HuH-7.5 (cell line): Measurements from ENCODE around the gene CCDC14.
"Not testable (repeated sequence)": the region's sequence is repeated elsewhere in the genome, so short reads cannot be mapped to it uniquely, and the experiment has no call there.

Experiments
- DNase-seq: peaks from one replicate; pipeline ENCODE4 v3.0.0; 2011; ENCODE audit warnings: low spot score

Gene CCDC14, protein sequence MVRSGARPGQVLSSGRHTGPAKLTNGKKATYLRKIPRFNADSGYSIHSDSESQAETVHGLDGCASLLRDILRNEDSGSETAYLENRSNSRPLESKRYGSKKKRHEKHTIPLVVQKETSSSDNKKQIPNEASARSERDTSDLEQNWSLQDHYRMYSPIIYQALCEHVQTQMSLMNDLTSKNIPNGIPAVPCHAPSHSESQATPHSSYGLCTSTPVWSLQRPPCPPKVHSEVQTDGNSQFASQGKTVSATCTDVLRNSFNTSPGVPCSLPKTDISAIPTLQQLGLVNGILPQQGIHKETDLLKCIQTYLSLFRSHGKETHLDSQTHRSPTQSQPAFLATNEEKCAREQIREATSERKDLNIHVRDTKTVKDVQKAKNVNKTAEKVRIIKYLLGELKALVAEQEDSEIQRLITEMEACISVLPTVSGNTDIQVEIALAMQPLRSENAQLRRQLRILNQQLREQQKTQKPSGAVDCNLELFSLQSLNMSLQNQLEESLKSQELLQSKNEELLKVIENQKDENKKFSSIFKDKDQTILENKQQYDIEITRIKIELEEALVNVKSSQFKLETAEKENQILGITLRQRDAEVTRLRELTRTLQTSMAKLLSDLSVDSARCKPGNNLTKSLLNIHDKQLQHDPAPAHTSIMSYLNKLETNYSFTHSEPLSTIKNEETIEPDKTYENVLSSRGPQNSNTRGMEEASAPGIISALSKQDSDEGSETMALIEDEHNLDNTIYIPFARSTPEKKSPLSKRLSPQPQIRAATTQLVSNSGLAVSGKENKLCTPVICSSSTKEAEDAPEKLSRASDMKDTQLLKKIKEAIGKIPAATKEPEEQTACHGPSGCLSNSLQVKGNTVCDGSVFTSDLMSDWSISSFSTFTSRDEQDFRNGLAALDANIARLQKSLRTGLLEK

DNA sequence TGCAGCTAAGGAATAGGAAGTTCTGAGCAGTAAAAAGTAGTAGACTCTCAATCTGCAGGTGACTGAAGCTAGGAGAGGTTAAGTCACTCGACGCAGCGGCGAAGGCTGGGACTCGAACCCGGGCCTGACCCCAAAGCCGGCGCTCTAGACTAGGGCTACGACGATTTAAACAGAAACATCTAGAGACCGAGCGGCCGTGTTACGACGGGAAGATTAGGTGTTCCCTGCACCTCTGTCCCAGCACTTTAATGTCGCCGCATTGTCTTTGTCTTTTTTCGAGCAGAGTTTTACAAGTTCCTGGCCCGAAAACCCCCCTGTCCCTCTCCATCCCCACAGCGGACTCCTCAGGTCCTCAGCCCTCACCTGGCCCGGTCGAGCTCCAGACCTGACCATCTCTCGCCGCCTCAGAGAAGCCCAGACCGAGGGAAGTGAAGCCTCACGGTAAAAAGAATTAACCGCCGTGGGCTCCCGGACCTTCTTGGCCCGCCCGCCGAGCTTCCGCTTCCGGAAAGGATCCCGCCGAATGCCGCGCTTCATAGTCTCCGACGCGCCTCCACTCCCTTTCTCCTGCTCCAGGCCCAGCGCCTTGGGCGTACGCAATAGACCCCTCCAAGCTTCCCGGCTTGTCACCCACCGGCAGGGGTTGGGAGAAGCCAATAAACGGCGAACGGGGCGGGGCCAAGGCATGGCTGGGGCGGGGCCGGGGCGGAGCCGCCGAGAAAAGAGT lies at the start of gene CCDC14:
Gene CCDC14, minus strand, starts transcription at position 449 of the 727 bp plus-strand sequence. Its CDS starts 56 bp downstream, at position 393.
- DNase-seq = peak; percentile 70

DNA sequence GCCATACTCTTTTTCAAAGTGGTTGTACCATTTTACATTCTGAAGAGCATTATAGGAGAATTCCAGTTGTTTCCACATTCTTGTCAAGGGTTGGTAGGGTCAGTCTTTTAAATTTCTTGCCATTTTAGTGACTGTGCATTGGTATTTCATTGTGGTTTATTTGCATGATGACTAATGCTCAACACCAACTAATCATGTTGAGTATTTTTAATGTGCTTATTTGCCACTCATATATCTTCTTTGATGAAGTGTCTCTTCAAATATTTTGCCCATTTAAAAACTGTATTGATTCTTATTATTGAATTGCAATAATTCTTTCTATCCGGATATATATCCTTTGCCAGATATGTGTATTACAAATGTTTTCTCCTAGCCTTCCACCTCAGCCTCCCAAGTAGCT lies 47.3 kb upstream of the CCDC14 start:
- DNase-seq = not testable (repeated sequence)

DNA sequence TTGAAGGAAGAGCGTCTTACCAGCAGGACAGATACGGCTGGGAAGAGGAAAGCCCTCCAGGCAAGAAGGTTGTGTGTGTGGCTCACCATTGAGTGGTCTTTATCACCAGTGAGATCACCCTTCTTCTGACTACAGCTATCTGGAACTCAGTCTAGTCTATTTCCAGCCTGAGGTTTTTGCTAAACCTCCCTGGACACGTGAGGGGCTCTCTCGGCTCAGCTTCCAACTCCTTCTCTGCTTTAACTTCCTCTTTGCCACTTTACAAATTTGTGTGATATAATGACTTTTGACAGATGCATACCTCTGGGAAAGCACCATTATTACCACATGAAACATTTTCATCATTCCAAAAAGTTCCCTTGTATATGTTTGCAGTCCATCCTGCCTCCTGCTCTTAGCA lies 46.2 kb upstream of the CCDC14 start:
- DNase-seq = no peak

DNA sequence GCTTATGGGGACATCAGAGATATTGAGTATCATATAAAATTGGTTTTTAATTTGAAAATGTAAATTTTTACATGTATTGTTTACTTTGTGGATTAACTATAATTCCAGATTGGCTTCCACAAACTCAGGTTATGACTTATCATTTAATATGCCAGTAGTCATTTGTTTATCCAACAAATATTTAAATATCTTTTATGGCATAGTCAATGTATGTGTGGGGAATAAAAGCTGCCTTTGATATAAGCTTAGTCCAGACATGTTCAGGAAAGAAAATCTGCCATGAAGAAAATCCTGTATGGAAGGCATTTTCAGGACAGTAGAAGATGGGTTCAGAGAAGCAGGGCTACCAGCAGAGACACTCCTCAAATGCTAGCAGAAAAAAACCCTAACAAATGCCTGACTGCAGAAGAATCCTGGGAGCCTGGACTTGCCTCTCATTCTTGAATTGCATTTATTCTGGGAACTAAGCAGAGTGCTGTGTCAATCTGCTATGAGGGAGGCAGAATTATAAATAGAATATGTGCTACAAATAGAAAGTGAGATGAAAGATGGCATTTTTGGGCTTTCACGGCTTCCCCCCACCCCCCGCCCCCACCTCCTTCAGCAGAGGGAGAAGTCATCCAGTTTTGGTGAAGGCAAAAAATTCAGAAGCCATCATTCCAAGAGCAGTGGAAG lies 41.5 kb upstream of the CCDC14 start:
- DNase-seq = not testable (repeated sequence)

DNA sequence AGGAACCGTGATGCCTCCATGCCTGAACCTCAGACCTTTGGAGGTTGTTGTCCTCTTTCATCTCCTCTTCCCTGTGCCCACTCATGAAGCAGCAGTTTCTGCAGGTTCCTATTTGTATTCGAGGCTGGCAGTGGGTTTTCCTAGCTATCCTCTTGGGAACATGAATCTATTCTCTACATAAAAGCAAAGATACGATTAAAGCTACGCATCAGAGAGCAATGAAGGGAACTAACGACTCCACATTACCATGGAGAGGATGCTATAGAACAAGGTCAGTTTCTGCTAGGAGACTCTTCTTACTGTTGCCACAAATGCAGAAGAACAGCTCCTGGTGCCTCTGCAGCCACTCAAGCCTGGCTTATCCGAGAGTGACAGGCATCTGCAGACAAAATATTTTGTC lies 40.3 kb upstream of the CCDC14 start:
- DNase-seq = not testable (repeated sequence)

DNA sequence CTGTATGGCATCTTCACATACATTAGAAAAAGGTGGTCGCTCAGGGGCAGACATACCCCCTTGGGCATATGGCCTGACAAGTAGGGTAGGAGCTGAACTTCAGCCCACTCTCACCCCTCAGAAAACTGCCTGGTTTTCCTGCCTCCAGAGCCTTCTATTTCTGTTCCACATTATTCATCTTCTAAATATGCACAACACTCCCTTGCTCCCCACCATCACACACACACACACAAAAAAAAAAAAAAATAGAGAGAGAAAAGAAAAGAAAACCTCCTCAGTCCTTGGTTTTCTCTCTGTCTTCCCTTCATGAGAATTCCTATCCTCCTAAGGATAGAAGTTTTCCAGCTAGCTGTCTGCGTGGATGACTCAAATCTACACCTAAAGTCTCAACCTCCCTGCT lies 36.5 kb upstream of the CCDC14 start:
- no peak for DNase-seq

DNA sequence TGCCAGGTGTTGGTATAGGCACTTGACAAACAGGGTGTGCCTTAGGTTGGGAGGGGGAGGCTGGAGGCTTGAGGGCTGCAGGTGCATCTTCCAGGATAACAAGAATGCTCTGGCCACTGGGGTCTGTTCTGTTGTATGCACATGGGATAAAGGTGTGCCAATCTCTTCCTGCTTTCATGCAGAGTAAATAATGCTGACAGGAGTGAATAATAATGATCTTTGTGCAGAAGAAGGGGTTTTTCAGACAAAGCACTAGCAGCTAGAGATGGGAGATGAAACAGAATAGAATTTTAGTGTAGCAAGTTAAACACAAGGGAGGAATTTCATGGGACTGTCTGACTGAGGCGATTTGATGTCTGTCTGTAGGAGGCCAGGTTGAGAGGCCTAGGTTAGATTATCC lies 32.8 kb upstream of the CCDC14 start:
- no peak for DNase-seq

DNA sequence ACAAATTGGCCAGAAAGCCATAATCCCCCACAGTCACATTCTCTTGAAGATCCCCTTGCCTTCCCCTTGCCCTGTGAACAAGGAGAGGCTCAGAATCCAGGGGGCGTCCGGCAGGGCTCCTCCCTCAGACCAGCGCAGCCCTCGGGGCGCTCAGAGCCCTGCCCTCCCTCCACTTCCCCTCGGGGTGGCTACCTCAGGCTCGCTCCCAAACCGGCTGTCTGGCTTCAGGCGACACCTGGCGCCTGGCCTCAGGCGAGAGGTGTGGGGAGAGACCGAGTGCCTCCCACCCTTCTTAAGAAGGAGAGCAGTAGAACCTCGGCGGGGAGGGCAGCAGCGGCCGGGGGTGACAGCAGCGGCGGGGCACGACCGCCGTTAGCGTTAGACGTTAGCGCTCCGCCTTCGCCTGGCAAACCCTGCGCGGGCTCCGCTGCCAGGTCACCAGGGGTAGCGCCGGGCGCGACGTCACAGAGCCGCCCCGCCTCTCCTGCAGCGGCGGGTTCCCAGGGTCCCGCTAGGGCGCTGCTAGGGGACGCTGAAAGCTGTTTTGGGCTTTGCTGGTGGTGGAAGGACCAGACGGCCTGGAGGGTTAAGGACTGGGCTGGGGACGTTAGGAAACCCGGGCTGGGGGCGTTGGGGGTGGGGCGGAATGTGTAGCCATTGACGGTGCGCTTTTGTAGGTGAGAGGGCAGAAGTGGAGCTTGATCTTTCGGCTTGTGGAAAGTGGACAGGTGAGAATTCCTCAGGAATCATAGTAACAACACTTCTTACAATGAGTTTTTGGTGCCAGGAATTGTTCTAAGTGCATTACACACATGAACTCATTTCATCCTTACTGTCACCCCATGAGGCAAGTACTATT lies 30.9 kb upstream of the CCDC14 start, which contains the start of gene ROPN1:
Gene ROPN1, minus strand, starts transcription at position 395 of the 859 bp plus-strand sequence. CDS start 11,643 bp downstream, outside the sequence.
- DNase-seq = not testable (repeated sequence)

DNA sequence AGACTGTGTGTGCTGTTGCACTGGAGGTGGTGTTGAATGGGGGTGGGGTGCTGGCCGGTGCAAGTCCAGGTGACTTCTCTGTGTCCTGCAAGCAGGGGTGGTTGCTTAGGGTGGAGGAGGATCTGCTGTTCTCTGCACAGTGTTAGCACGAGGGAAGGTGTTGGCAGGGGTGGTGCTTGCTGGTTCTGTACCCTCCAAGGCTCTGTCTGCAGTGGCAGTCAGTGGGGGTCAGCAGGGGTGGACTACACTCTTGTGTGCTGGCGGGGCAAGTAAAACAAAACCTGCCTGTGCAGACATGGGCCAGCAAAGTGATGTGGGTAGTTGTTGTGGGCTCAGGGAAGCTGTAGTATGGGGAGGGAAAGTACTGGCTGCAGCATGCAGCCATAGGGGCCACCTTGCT lies 25.4 kb upstream of the CCDC14 start:
- no peak for DNase-seq

DNA sequence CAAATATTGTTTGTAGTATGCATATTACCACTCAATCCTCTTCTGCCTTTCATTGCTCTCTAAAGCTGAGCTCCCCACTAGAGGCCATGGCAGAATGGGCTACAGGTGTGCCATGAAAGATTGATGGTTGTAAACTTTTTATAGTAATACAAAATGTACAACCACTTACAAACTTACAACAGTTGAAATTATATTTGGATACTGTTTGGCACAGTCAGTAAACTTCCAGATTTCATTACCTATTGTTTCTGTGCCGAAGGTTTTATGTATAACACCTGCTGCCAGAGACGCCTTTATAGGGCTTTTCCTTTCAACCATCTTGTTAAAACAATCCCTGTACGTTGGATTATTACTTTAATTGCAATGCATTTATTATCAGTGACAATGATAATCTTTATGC lies 23.9 kb upstream of the CCDC14 start:
- no peak for DNase-seq

DNA sequence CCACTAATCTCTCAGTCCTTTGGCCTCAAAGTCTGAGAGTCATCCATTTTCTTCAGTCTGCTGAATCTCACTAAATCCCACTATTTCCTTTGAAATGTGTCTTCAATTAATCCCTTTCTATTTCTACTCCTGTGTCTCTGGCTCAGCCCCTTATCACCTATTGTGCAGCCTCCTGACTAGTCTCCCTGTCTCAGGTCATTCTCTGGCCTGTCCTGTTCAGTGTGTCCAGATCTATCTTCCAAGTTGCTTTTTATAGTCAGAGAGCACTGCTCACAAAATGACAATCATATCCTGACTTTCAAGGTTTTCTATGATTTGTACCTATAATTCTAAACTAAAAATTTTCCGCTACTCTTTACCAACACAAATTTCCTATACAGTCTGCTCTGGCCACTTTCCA lies 23.3 kb upstream of the CCDC14 start:
- no peak for DNase-seq

DNA sequence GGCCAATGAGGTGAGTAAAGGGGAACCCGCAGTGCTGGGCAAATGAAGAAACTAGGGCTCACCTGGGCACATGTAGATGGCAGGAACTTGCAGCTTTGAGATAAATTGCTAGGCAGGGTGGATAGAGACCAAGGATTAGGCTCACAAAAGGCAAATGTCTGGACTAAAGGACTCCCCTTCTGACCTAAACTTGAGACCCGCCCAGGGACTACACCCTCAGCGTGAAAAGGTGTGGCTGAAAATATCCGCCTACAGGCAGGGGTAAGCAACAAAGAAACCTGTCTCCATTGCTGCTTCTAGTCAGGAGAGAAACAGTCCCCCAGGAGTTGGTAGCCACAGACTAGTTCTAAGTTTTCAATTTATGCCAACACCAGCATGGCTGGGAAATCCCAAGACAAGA lies 20.3 kb upstream of the CCDC14 start:
- DNase-seq = not testable (repeated sequence)

DNA sequence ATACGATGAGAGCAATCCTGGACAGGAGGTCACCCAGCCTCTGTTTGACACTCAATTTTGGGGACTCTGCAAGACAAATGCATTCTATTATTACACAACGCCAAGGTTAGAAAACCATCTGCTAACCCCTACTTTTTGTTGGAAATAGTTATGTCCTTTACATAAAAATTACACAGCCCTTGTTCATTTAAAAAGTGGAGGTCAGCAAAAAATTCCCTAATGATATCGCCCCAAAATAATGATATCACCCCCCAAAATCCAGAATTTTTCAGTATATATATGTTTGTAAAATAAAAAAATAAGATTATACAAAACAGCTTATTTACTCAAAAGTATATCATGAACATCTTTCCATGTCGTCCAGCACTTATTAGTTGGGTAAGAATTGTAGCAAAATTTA lies 19.5 kb upstream of the CCDC14 start:
- DNase-seq = no peak

DNA sequence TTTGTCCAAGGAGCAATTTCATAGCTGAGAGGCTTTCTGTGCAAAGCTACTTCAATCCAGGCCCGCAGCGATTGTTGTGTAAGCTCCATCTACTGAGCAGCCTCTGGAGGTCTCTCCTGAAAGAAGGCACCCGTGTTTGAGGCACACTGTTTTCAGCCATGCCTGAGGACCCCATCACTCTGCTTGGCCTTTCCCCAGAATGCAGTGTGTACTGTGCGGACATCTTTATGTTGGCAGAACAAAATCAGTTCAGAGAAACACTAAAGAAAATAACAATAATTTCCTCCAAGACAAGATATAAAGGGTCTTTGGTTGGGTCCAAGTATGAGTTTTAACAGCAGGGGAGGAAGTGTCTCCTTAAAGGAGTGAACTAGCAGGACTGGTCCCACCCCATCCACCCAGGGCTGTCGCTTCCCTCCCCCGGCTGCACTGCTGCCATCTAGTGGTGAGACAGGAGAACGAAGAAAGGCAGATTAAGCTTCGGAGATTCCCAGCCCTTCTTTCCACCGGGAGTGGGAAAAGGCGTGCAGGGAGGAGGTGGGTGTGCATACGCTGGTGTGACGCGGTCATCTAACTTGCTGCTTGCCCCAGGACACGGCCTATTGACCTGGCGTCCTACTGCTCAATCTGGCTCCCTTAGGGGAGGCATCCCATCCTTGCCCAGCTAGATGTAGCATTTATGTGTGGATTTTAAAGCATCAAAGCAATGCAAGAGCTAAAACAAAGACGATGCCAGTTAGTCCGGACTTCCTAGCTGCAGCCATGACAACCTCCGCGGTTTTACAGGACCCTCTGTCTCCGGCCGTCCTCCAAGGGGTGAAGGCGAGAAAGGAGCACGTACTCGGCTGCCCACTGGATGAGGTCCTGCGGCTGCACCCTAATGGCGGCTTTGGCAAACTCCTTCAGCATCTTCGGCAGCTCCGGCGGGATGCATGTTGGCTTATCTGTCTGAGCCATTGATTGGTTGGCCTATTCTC lies 18.8 kb upstream of the CCDC14 start:
- not testable (repeated sequence) for DNase-seq

DNA sequence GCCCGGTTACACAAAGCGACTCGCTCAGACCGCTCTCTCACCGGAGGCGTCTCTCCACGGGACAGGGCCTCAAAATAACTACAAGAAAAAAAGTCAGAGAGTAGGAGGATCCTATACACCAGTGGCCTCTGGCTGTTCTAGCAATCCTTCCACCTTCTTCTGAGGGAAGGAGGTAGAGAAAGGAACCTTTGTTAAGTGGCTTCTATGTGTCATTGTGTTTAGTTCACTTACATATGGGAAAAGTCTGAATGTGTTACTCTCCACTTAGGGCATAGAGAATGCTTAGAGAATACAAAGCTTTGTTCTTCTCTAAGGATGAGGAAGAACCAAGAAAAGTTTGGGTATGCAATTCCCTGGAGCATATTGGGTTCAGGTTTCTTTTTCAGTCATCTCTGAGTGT lies 15.9 kb upstream of the CCDC14 start:
- not testable (repeated sequence) for DNase-seq

DNA sequence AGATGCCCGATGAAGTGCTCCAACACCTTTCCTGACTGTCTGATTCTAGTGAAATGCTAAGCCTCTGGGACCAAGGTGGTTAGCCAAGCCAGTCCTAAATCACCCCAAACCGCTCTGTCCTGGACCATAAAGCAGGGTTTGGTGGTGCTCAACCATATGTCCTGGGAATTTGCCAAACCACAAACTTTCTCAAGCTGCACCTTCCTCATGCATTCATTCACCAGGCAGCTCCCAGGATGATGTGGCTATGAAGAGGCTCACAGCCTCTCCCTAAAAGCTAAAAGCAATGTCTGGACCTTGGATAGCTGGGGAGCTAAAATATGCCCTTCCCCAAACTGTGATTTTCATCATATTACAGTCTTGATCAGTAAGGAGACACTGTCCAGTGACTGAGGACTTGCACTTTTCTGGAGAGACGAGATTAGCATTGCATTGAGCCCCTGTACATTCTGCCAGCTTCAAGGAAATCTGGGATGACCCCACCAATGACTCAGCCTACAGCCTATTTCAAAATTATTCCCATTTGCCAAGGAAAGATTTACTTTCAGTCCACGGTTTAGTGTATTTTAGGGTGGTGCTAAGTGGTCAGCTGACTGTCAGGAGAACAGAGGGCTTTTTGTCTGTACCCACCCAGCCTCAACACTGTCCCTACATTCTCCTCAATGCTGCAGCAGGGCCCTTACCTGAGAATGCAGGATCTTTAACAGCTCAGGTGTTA lies 15.3 kb upstream of the CCDC14 start:
- DNase-seq = not testable (repeated sequence)

DNA sequence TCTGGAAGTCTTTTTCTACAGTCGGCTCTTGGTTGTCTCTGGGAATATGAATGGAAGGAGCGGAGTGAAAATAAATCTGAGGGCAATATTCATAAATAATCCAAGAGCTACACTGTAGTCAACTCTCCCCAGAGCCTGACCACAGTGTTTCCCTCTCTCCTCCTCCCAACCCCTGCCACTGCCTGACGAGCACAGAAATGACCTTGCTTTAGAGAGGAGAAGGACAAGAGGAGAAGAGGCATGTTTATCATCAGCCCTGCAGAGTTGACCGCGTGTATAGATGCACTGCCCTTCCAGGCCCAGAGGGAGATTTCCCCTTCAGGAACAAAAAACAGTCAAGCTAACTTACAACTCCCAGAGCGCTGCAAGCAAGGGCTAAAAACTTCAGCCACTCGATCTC lies 14.0 kb upstream of the CCDC14 start:
- DNase-seq = not testable (repeated sequence)

DNA sequence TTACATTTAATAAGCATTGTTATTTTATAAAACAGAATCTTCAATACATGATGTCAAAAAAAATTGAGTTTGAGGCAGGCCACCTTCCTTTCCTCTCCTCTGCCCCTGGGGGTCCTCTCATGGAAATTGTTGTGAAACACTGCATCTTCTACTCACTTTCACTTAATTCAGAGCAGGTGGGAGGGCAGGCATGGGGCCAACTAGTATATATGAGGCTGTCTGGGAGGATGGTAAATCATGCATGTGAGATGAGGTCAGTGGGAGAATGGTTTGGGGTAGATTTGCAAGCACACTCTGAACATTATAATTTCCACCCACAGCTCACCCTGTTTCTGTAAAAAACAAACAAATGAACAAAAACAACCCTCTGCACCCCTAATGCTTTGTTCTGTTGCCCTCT lies 10.4 kb upstream of the CCDC14 start:
- DNase-seq = no peak

DNA sequence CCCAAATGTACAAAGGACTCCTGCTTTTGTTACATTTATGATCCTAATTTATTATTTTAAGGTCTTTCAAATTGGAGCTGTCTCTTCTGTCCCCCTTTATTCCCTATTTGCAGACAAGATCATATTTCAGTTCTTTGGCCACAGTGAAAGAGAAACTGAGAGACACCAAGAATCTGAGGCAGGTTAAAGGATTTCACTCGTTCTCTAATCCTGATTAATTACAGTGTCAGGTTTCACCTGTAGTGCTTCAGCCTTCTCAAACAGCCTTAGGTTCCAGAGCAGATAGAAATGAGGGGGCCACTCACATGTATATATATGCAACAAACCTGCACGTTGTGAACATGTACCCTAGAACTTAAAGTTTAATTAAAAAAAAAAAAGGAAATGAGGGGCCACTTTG lies 6.2 kb upstream of the CCDC14 start:
- DNase-seq = not testable (repeated sequence)
